MM.1S (cell line): ENCODE results near the gene GTF2IRD1.

Experiments
- DNase-seq: peaks from one replicate; pipeline ENCODE4 v3.0.0-alpha.2; 2015
- H2AFZ ChIP-seq: fragments of 300-600 bp; sonication (generic); 2 replicates; pipeline ENCODE4 v1.6.0; 2016; ENCODE audit warnings: antibody characterized with exemption, low read length
- H3F3A ChIP-seq: fragments of 300-600 bp; sonication (generic); 2 replicates; pipeline ENCODE4 v1.6.1; 2016; ENCODE audit warnings: mild to moderate bottlenecking, antibody characterized with exemption, low read length, moderate library complexity, mixed read lengths; ENCODE audit not compliant: insufficient read depth
- H3K27ac ChIP-seq: fragments of 300-600 bp; sonication (generic); 2 replicates; pipeline ENCODE4 v1.5.1; 2016; ENCODE audit warnings: mild to moderate bottlenecking, low read length
- H3K27me3 ChIP-seq: fragments of 300-600 bp; sonication (generic); replicated peaks from 2 replicates; pipeline ENCODE4 v1.6.0; 2016; ENCODE audit warnings: low read length; ENCODE audit not compliant: insufficient read depth
- H3K36me3 ChIP-seq: fragments of 300-600 bp; sonication (generic); replicated peaks from 2 replicates; pipeline ENCODE4 v1.6.1; 2016; ENCODE audit warnings: mild to moderate bottlenecking, low read length, mixed read lengths; ENCODE audit not compliant: insufficient read depth
- H3K4me1 ChIP-seq: fragments of 300-600 bp; sonication (generic); 2 replicates; pipeline ENCODE4 v1.6.1; 2016; ENCODE audit warnings: low read length, mixed read lengths
- H3K4me2 ChIP-seq: fragments of 300-600 bp; sonication (generic); 2 replicates; pipeline ENCODE4 v1.6.0; 2016; ENCODE audit warnings: low read depth, low read length
- H3K4me3 ChIP-seq: fragments of 300-600 bp; sonication (generic); 2 replicates; pipeline ENCODE4 v1.5.1; 2016; ENCODE audit warnings: low read length, mixed read lengths
- H3K79me2 ChIP-seq: fragments of 300-600 bp; sonication (generic); 2 replicates; pipeline ENCODE4 v1.6.1; 2016; ENCODE audit warnings: mixed run types, low read length, mixed read lengths
- H3K9ac ChIP-seq: fragments of 300-600 bp; sonication (generic); 2 replicates; pipeline ENCODE4 v1.6.1; 2016; ENCODE audit warnings: low read length, mixed read lengths
- H3K9me2 ChIP-seq: fragments of 300-600 bp; sonication (generic); replicated peaks from 2 replicates; pipeline ENCODE4 v1.6.1; 2016; ENCODE audit warnings: mild to moderate bottlenecking, low read length, mixed read lengths; ENCODE audit not compliant: insufficient read depth
- H3K9me3 ChIP-seq: fragments of 300-600 bp; sonication (generic); replicated peaks from 2 replicates; pipeline ENCODE4 v1.6.1; 2016; ENCODE audit warnings: mild to moderate bottlenecking, low read length, mixed read lengths; ENCODE audit not compliant: insufficient read depth
- H4K20me1 ChIP-seq: fragments of 300-600 bp; sonication (generic); 2 replicates; pipeline ENCODE4 v1.6.1; 2016; ENCODE audit warnings: mild to moderate bottlenecking, low read length, moderate library complexity, mixed read lengths; ENCODE audit not compliant: insufficient read depth
- EZH2 ChIP-seq: fragments of 300-600 bp; sonication (generic); optimal IDR thresholded peaks from 2 replicates; pipeline ENCODE3; 2017; ENCODE audit warnings: low read depth, mild to moderate bottlenecking, antibody characterized with exemption, low read length, mixed read lengths
- EZH2phosphoT487 ChIP-seq: fragments of 300-600 bp; sonication (generic); IDR thresholded peaks from 2 replicates; pipeline ENCODE4 v1.6.1; 2018; ENCODE audit warnings: antibody characterized with exemption, low read length
- TF ChIP-seq, protein P1 (sequence below): fragments of 300-600 bp; sonication (generic); IDR thresholded peaks from 2 replicates; pipeline ENCODE4 v1.5.1; 2016; ENCODE audit warnings: antibody characterized with exemption, low read length, mixed read lengths

The GTF2IRD1 gene

DNA sequence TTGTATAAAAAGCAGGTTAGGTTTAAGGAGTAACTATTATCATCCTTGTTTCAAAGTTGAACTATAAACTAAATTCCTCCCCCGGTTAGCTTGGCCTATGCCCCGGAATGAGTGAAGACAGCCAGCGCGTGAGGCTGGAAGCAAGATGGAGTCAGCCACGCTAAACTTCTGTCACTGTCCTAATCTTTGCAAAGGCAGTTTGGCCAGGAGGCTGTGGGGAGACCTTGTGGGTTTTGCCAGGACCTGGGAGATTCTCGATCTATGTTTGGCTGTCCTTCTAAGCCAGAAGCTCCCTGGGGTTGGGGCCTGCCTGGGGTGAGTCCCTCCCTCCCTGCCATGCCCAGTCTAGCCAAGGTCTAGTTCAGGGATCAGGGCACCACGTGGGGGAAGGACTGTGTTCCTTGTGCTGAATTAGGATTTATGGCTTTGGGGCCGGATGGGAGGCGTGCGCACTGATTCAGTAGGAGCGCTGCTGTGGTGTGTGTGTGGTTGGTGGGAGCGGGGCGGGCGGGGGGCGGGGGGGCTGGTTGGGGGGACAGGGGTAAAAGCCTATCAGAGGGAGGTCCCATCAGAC lies 871 bp upstream of the GTF2IRD1 start:
- Histone ChIP-seq H3K4me3 (peak overlapping the region; percentile 3; the same call in 1 of the 2 replicates), H3K9me2 (no peaks in the 10 kb centered on the region), H4K20me1 (no peaks in the 10 kb centered on the region), H3K4me1 (peaks cover 8% of the 10 kb centered on the region), H3K27me3 (no peaks in the 10 kb centered on the region), H3K9me3 (no peaks in the 10 kb centered on the region), H3K79me2 (peaks cover 35% of the 10 kb centered on the region), H2AFZ (peak overlapping the region; percentile 23), H3K4me2 (peak overlapping the region; percentile 83), H3K36me3 (no peaks in the 10 kb centered on the region), H3F3A (peaks cover 9% of the 10 kb centered on the region), H3K9ac (peak overlapping the region; percentile 87), H3K27ac (peak overlapping the region; percentile 88)
- TF ChIP-seq EZH2phosphoT487 (no peak), EZH2 (no peak)
- TF ChIP-seq, protein P1, sequence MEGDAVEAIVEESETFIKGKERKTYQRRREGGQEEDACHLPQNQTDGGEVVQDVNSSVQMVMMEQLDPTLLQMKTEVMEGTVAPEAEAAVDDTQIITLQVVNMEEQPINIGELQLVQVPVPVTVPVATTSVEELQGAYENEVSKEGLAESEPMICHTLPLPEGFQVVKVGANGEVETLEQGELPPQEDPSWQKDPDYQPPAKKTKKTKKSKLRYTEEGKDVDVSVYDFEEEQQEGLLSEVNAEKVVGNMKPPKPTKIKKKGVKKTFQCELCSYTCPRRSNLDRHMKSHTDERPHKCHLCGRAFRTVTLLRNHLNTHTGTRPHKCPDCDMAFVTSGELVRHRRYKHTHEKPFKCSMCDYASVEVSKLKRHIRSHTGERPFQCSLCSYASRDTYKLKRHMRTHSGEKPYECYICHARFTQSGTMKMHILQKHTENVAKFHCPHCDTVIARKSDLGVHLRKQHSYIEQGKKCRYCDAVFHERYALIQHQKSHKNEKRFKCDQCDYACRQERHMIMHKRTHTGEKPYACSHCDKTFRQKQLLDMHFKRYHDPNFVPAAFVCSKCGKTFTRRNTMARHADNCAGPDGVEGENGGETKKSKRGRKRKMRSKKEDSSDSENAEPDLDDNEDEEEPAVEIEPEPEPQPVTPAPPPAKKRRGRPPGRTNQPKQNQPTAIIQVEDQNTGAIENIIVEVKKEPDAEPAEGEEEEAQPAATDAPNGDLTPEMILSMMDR, result no peak
- DNase-seq, result no peak

DNA sequence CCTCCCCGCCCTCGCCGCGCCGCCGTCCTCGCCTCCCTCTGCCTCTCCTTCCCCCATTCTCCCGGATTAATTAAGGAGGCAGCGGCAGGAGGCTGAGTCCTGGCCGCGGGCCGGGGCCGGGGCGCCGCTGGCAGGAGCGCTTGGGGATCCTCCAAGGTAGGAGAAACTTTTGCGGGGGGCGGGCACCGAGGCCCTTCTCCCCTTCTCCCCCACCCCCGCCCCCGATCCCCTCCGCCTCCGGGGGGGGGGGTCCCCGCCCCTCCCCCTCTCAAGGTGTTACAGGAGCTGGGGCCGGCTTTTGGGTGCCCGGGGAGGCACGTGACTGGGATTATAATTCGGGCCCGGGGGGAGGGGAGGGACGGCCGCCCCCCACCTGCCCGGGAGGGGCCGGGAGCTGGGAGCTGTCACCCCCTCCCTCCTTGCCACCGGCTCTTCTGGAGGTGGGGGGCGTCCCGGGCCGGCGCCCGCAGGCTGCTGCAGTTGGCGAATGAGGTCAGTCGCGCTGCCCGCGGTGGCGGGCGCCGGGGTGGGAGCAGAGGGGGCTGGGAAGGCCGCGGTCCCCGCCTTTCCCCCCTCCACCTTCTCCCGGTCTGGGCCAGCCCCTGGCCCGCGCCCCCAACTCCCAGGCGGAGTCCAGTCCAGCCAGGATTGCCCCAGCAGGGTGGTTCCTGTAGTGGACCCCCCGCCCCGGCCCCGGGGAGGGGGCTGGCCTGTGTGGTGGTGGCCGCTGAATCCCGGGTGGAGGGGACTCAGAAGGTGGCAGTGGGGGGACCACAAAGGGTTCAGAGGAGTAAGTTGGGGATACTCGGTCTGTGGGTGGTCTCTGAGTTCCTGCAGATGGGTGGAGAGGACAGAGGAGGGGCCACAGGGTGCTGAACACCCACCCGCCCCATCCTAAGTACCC lies 567 bp downstream of the GTF2IRD1 start:
- peaks cover 47% of the 10 kb centered on the region for H3K79me2 ChIP-seq
- peak overlapping the region; percentile 63 for H3K4me3 ChIP-seq
- H3K9ac ChIP-seq, result peak overlapping the region; percentile 60; the same call in 1 of the 2 replicates
- DNase-seq, result no peak
- peak overlapping the region; percentile 62 for H3K4me2 ChIP-seq
- no peaks in the 10 kb centered on the region for H3K36me3 ChIP-seq
- no peaks in the 10 kb centered on the region for H4K20me1 ChIP-seq
- no peak overlapping the region for H2AFZ ChIP-seq
- TF ChIP-seq EZH2phosphoT487 (no peak), EZH2 (no peak)
- TF ChIP-seq, protein P1, result no peak
- no peaks in the 10 kb centered on the region for H3K27me3 ChIP-seq
- H3F3A ChIP-seq, result peaks cover 9% of the 10 kb centered on the region
- peaks cover 8% of the 10 kb centered on the region for H3K4me1 ChIP-seq
- H3K9me3 ChIP-seq, result no peaks in the 10 kb centered on the region
- no peaks in the 10 kb centered on the region for H3K9me2 ChIP-seq
- no peak overlapping the region for H3K27ac ChIP-seq

DNA sequence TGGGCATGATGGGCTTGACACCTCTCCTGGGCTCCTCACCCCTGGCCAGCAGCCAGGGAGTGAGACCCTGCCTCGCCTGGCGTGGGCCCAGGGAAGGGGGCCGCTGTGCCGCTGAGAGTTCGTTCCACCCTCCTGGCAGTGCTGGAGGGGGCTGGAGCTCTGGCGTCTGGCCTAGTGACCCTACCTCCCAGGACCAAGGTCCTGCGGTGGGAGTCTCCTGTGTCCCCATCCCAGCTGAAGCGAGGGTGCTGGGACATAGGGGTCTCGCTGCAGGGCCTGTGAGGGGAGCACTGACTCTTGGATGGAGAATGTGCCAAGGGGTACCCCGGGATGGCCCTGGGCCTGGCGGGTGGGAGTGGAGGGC lies 1.2 kb downstream of the GTF2IRD1 start:
- Histone ChIP-seq H3K9me3 (no peaks in the 10 kb centered on the region), H3K27ac (no peak overlapping the region), H3K79me2 (peaks cover 53% of the 10 kb centered on the region), H3K4me1 (peaks cover 8% of the 10 kb centered on the region), H3K27me3 (no peaks in the 10 kb centered on the region), H3K4me3 (peak overlapping the region; percentile 63; the same call in 1 of the 2 replicates), H3K36me3 (no peaks in the 10 kb centered on the region), H3K9me2 (no peaks in the 10 kb centered on the region), H4K20me1 (no peaks in the 10 kb centered on the region), H3F3A (peaks cover 9% of the 10 kb centered on the region), H3K9ac (peak overlapping the region; percentile 60; the same call in 1 of the 2 replicates), H2AFZ (no peak overlapping the region), H3K4me2 (peak overlapping the region; percentile 62; the same call in 1 of the 2 replicates)
- DNase-seq, result no peak
- TF ChIP-seq EZH2, result no peak
- no peak for TF ChIP-seq EZH2phosphoT487
- TF ChIP-seq, protein P1, result no peak
